ENCODE measurements around the gene ACAT2.

- TF ChIP-seq YY1 (IDR thresholded peaks at IDR 0.05; ENCODE audit: low read depth) (no peak), TEAD4 (IDR thresholded peaks at IDR 0.05) (no peak), TAF1 (IDR thresholded peaks at IDR 0.05; ENCODE audit: low read depth) (no peak), EGR1 (IDR thresholded peaks at IDR 0.05) (no peak), EP300 (IDR thresholded peaks at IDR 0.05; ENCODE audit: borderline replicate concordance) (no peak), REST (IDR thresholded peaks at IDR 0.05; ENCODE audit: low read depth) (no peak), CEBPB (IDR thresholded peaks at IDR 0.05) (no peak), CREB1 (IDR thresholded peaks at IDR 0.05; ENCODE audit: low read depth) (no peak), TCF12 (IDR thresholded peaks at IDR 0.05; ENCODE audit: low read depth) (no peak), NFIC (IDR thresholded peaks at IDR 0.05) (no peak), RAD21 (IDR thresholded peaks at IDR 0.05; ENCODE audit: low read depth) (no peak), MAX (IDR thresholded peaks at IDR 0.05) (no peak)
Measured at GRCh38 chr6:159801935-159802334, 40.1 kb downstream of the ACAT2 start.

Measured in Ishikawa (cell line).